ENCODE data around the gene EXOC6B.

Gene EXOC6B

GRCh38 chr2:72220170-72220569 is 605.7 kb downstream of the EXOC6B start:
- DNase-seq (ENCODE audit: low read depth), result peak; percentile 16
- no peak for TF ChIP-seq CTCF (IDR thresholded peaks at IDR 0.05; ENCODE audit: insufficient read depth, low read depth, low read length, missing control alignments)
- H3K4me3 ChIP-seq (ENCODE audit: low read depth, low read length), result no peak overlapping the region

- no peak for TF ChIP-seq CTCF (IDR thresholded peaks at IDR 0.05; ENCODE audit: insufficient read depth, low read depth, low read length, missing control alignments)
- no peak overlapping the region for H3K4me3 ChIP-seq (ENCODE audit: low read depth, low read length)
- DNase-seq (ENCODE audit: low read depth), result no peak
Measured at GRCh38 chr2:72214429-72215143, 611.2 kb downstream of the EXOC6B start.

- TF ChIP-seq CTCF (IDR thresholded peaks at IDR 0.05; ENCODE audit: insufficient read depth, low read depth, low read length, missing control alignments), result no peak
- no peak for DNase-seq (ENCODE audit: low read depth)
- H3K4me3 ChIP-seq (ENCODE audit: low read depth, low read length), result no peak overlapping the region
Measured at GRCh38 chr2:72212486-72212855, 613.4 kb downstream of the EXOC6B start.

GRCh38 chr2:72211777-72212485 is 613.9 kb downstream of the EXOC6B start:
- DNase-seq (ENCODE audit: low read depth), result no peak
- H3K4me3 ChIP-seq (ENCODE audit: low read depth, low read length), result no peak overlapping the region
- no peak for TF ChIP-seq CTCF (IDR thresholded peaks at IDR 0.05; ENCODE audit: insufficient read depth, low read depth, low read length, missing control alignments)

GRCh38 chr2:72211350-72211749 is 614.5 kb downstream of the EXOC6B start:
- no peak overlapping the region for H3K4me3 ChIP-seq (ENCODE audit: low read depth, low read length)
- TF ChIP-seq CTCF (IDR thresholded peaks at IDR 0.05; ENCODE audit: insufficient read depth, low read depth, low read length, missing control alignments), result no peak
- no peak for DNase-seq (ENCODE audit: low read depth)

GRCh38 chr2:72210470-72210869 is 615.4 kb downstream of the EXOC6B start:
- no peak for TF ChIP-seq CTCF (IDR thresholded peaks at IDR 0.05; ENCODE audit: insufficient read depth, low read depth, low read length, missing control alignments)
- H3K4me3 ChIP-seq (ENCODE audit: low read depth, low read length), result no peak overlapping the region
- DNase-seq (ENCODE audit: low read depth), result no peak
